Esophagus squamous epithelium (tissue), 4 donors: Measurements from ENCODE around the gene LRIG1.

Source experiments
- CTCF ChIP-seq, 6 experiments: fragments of 450-650 bp in 4 of 6; fragments of 200-600 bp in 2 of 6; sonication (generic) in 2 of 6; IDR thresholded peaks; one replicate each; pipeline ENCODE4 v1.5.1; 2016 to 2019; ENCODE audit warnings: antibody characterized with exemption in 6 of 6, mild to moderate bottlenecking in 4 of 6, moderate library complexity in 4 of 6
- POLR2A ChIP-seq, 4 donors: fragments of 450-650 bp; IDR thresholded peaks; one replicate each; pipeline ENCODE4 v1.6.1; 2017; ENCODE audit warnings: antibody characterized with exemption in 4 of 4, mild to moderate bottlenecking in 4 of 4, moderate library complexity in 3 of 4

- no peak for TF ChIP-seq CTCF (IDR thresholded peaks at IDR 0.05)
- TF ChIP-seq POLR2A (IDR thresholded peaks at IDR 0.05), result no peak
Measured at GRCh38 chr3:66502245-66502874, 1.5 kb upstream of the LRIG1 start.
